Keratinocyte (primary cell): ENCODE data around the gene HOXC12.

Experiments used
- CTCF ChIP-seq, 3 experiments: IDR thresholded peaks in 1 of 3; conservative IDR thresholded peaks in 1 of 3; optimal IDR thresholded peaks in 1 of 3; 2 replicates in 2 of 3; 3 replicates in 1 of 3; pipeline versions ENCODE3 to v1.5.1; 2011; ENCODE audit warnings: low read length in 3 of 3, mild to moderate bottlenecking in 3 of 3, moderate library complexity in 2 of 3, control low read depth in 1 of 3, inconsistent platforms in 1 of 3; ENCODE audit not compliant: insufficient read depth in 2 of 3; ENCODE audit errors: extremely low read depth in 1 of 3
- EZH2 ChIP-seq: IDR thresholded peaks from one replicate; pipeline ENCODE4 v1.6.1; 2012; ENCODE audit warnings: inconsistent platforms, mild to moderate bottlenecking, low read length, moderate library complexity

- TF ChIP-seq CTCF (optimal IDR thresholded peaks at IDR 0.05 in 1 of 3, IDR thresholded peaks at IDR 0.05 in 1 of 3, conservative IDR thresholded peaks at IDR 0.05 in 1 of 3; ENCODE audit: extremely low read depth in 1 of 3, insufficient read depth in 2 of 3, low read length in 3 of 3) (no peak), EZH2 (no peak)
These were observed 11.3 kb downstream of the HOXC12 start for GRCh38 chr12:53966085-53966384.
